SU-DHL-6 (cell line): ENCODE measurements around the gene HNF1B.

Experiments used
- H2AFZ ChIP-seq: fragments of 200-600 bp; sonication (generic); 2 replicates; pipeline ENCODE4 v1.6.1; 2014; ENCODE audit warnings: low read depth, mild to moderate bottlenecking, moderate library complexity, mixed read lengths, antibody characterized with exemption, low read length; ENCODE audit not compliant: severe bottlenecking
- H3F3A ChIP-seq: fragments of 200-600 bp; shearing (Covaris generic); 2 replicates; pipeline ENCODE4 v1.6.0; 2016; ENCODE audit warnings: antibody characterized with exemption, mild to moderate bottlenecking; ENCODE audit not compliant: insufficient read depth
- H3K27ac ChIP-seq: fragments of 200-600 bp; sonication (generic); 2 replicates; pipeline ENCODE4 v1.5.1; 2016; ENCODE audit warnings: low read depth, mild to moderate bottlenecking, low read length, moderate library complexity, mixed read lengths
- H3K27me3 ChIP-seq: fragments of 200-600 bp; sonication (generic), shearing (Covaris generic); 2 replicates; pipeline ENCODE4 v1.6.0; 2014; ENCODE audit warnings: mild to moderate bottlenecking, low read length
- H3K36me3 ChIP-seq: fragments of 200-600 bp; sonication (generic); 2 replicates; pipeline ENCODE4 v1.6.1; 2014; ENCODE audit warnings: mild to moderate bottlenecking, low read length, mixed read lengths
- H3K4me2 ChIP-seq: fragments of 300-600, 200-600 bp; shearing (Covaris generic), sonication (generic); 2 replicates; pipeline ENCODE4 v1.6.0; 2014; ENCODE audit warnings: low read length, low read depth, mild to moderate bottlenecking; ENCODE audit not compliant: poor library complexity, severe bottlenecking
- H3K4me3 ChIP-seq: fragments of 200-600 bp; sonication (generic); 2 replicates; pipeline ENCODE4 v1.5.1; 2014; ENCODE audit warnings: antibody characterized with exemption, low read length, mild to moderate bottlenecking, mixed read lengths; ENCODE audit not compliant: insufficient read depth, poor library complexity, severe bottlenecking
- H3K79me2 ChIP-seq: fragments of 200-600 bp; sonication (generic); 2 replicates; pipeline ENCODE4 v1.6.1; 2014; ENCODE audit warnings: mild to moderate bottlenecking, low read length, moderate library complexity; ENCODE audit not compliant: insufficient read depth
- H3K9ac ChIP-seq: fragments of 200-600 bp; sonication (generic); 2 replicates; pipeline ENCODE4 v1.7.0; 2014; ENCODE audit warnings: mild to moderate bottlenecking, low read length
- H3K9me2 ChIP-seq: fragments of 200-600 bp; sonication (generic); replicated peaks from 2 replicates; pipeline ENCODE4 v1.6.1; 2014; ENCODE audit warnings: low read length; ENCODE audit not compliant: insufficient read depth
- H3K9me3 ChIP-seq: fragments of 200-600 bp; sonication (generic); 2 replicates; pipeline ENCODE4 v1.6.1; 2014; ENCODE audit warnings: low read length, mixed read lengths; ENCODE audit not compliant: insufficient read depth
- H4K20me1 ChIP-seq: fragments of 200-600 bp; sonication (generic); 2 replicates; pipeline ENCODE4 v1.6.1; 2014; ENCODE audit warnings: low read depth, mild to moderate bottlenecking, antibody characterized with exemption, low read length, moderate library complexity, mixed read lengths
- CTCF ChIP-seq: fragments of 200-600 bp; sonication (generic); IDR thresholded peaks from one replicate; pipeline ENCODE4 v1.5.1; 2017; ENCODE audit warnings: antibody characterized with exemption, mild to moderate bottlenecking, low read length, moderate library complexity; ENCODE audit not compliant: insufficient read depth, poor library complexity, severe bottlenecking
- EZH2phosphoT487 ChIP-seq: fragments of 200-600 bp; sonication (generic), shearing (Covaris generic); conservative IDR thresholded peaks from 2 replicates; pipeline ENCODE4 v1.6.1; 2018; ENCODE audit warnings: mild to moderate bottlenecking, antibody characterized with exemption, low read length, moderate library complexity, mixed read lengths

Gene HNF1B

GRCh38 chr17:37743875-37744632 lies 805 bp downstream of the HNF1B start:
- Histone ChIP-seq H3K9me2 (no peaks in the 10 kb centered on the region), H3K9ac (no peak overlapping the region), H2AFZ (no peak overlapping the region), H3K27me3 (no peaks in the 10 kb centered on the region), H3K4me2 (no peak overlapping the region), H3K79me2 (no peaks in the 10 kb centered on the region), H4K20me1 (no peaks in the 10 kb centered on the region), H3F3A (no peaks in the 10 kb centered on the region), H3K4me3 (no peak overlapping the region), H3K27ac (no peak overlapping the region), H3K36me3 (no peaks in the 10 kb centered on the region), H3K9me3 (no peaks in the 10 kb centered on the region)
- no peak for TF ChIP-seq CTCF
- no peak for TF ChIP-seq EZH2phosphoT487

- Histone ChIP-seq H3K79me2 (no peaks in the 10 kb centered on the region), H3K9me2 (no peaks in the 10 kb centered on the region), H3K27me3 (no peaks in the 10 kb centered on the region), H3K27ac (no peak overlapping the region), H3K9me3 (no peaks in the 10 kb centered on the region), H2AFZ (no peak overlapping the region), H4K20me1 (no peaks in the 10 kb centered on the region), H3K4me3 (no peak overlapping the region), H3K36me3 (no peaks in the 10 kb centered on the region), H3F3A (no peaks in the 10 kb centered on the region), H3K9ac (no peak overlapping the region), H3K4me2 (no peak overlapping the region)
- no peak for TF ChIP-seq CTCF
- no peak for TF ChIP-seq EZH2phosphoT487
Measured at GRCh38 chr17:37743612-37743874, 1.3 kb downstream of the HNF1B start.

- H4K20me1 ChIP-seq = no peaks in the 10 kb centered on the region
- TF ChIP-seq EZH2phosphoT487 = no peak
- no peak for TF ChIP-seq CTCF
- H2AFZ ChIP-seq = no peak overlapping the region
- H3F3A ChIP-seq = no peaks in the 10 kb centered on the region
- no peak overlapping the region for H3K4me3 ChIP-seq
- no peaks in the 10 kb centered on the region for H3K9me2 ChIP-seq
- H3K36me3 ChIP-seq = no peaks in the 10 kb centered on the region
- no peaks in the 10 kb centered on the region for H3K79me2 ChIP-seq
- no peaks in the 10 kb centered on the region for H3K27me3 ChIP-seq
- H3K4me2 ChIP-seq = no peak overlapping the region
- H3K9me3 ChIP-seq = no peaks in the 10 kb centered on the region
- H3K9ac ChIP-seq = no peak overlapping the region
- no peak overlapping the region for H3K27ac ChIP-seq
Measured at GRCh38 chr17:37742762-37743611, 1.9 kb downstream of the HNF1B start.
